ENCODE data around the gene ITIH2.

- TF ChIP-seq POLR2A (IDR thresholded peaks at IDR 0.05; ENCODE audit: low read depth, low read length): no peak
- TF ChIP-seq POLR2AphosphoS5 (IDR thresholded peaks at IDR 0.05; ENCODE audit: low read depth, low read length): no peak
- no peak for TF ChIP-seq TAF1 (IDR thresholded peaks at IDR 0.05; ENCODE audit: borderline replicate concordance, low read depth, low read length)
Measured at GRCh38 chr10:7705341-7705740, 2.2 kb downstream of the ITIH2 start.

All from GM12892 (cell line).